GM12878 (cell line): ENCODE data around the gene PIGS. TPM values are rescaled to one million over a fixed set of nuclear protein-coding genes. Genes with fewer than 3 reads are reported as not detected.
A peak's percentile ranks its signal among the peaks of the same experiment; 100 is the strongest.

Source experiments
- ATAC-seq: fragments of 200-7000 bp; cut with Tn5 transposase; 3 replicates; pipeline ENCODE4 v1.9.1; 2020; ENCODE audit warnings: mild to moderate bottlenecking, moderate library complexity
- BruUV-seq: library from RNA; stranded (reverse); fragments of 400-500 nt; replicated peaks from 2 replicates; lab custom pipeline; 2021; lab: Mats Ljungman, UMichigan
- CTCF ChIA-PET: fragments of 300-600 bp; sonication (Branson Sonifier 250); formaldehyde crosslinking; extraction: SDS; loops from one replicate; lab custom pipeline; 2021; ENCODE audit warnings: inconsistent platforms; lab: Yijun Ruan, JAX
- POLR2A ChIA-PET: fragments of 350-600 bp; formaldehyde crosslinking; extraction: SDS; loops from one replicate; lab custom pipeline; 2021; ENCODE audit warnings: inconsistent platforms; lab: Charles Lee
- RAD21 ChIA-PET: fragments of 300-600 bp; sonication (Branson Sonifier 250); formaldehyde crosslinking; loops from one replicate; lab custom pipeline; 2023; ENCODE audit warnings: antibody characterized with exemption; ENCODE audit not compliant: unreplicated experiment; lab: Charles Lee
- SMC1A ChIA-PET: fragments of 300-600 bp; sonication (Branson Sonifier 250); formaldehyde crosslinking; loops from one replicate; lab custom pipeline; 2023; ENCODE audit not compliant: unreplicated experiment, uncharacterized antibody; lab: Charles Lee
- DNase-seq: peaks from one replicate; pipeline ENCODE4 v3.0.0-alpha.2; 2011; ENCODE audit warnings: low read depth, low spot score
- FAIRE-seq: peaks from 3 replicates; lab custom pipeline; 2011; peaks lifted over from hg19 to GRCh38; lab: Jason Lieb, UNC
- H2AFZ ChIP-seq: 2 replicates; pipeline ENCODE4 v1.6.0; 2011; ENCODE audit warnings: low read depth, low read length, control low read depth; ENCODE audit not compliant: control insufficient read depth
- H3K27ac ChIP-seq: 2 replicates; pipeline ENCODE4 v1.5.1; 2011; ENCODE audit warnings: control low read depth; ENCODE audit not compliant: control insufficient read depth, insufficient read depth
- H3K27me3 ChIP-seq, 2 experiments: replicated peaks in 1 of 2; 2 replicates each; pipeline versions ENCODE4 v1.6.0 to v1.6.1; 2011; ENCODE audit warnings: low read length in 1 of 2; ENCODE audit not compliant: control insufficient read depth in 2 of 2, insufficient read depth in 2 of 2
- H3K36me3 ChIP-seq, 2 experiments: 2 replicates each; pipeline ENCODE4 v1.5.1; 2011; ENCODE audit warnings: low read length in 1 of 2; ENCODE audit not compliant: control insufficient read depth in 2 of 2, insufficient read depth in 2 of 2
- H3K4me1 ChIP-seq: 2 replicates; pipeline ENCODE4 v1.6.1; 2011; ENCODE audit warnings: mild to moderate bottlenecking, low read length, moderate library complexity, mixed read lengths; ENCODE audit not compliant: control insufficient read depth, insufficient read depth
- H3K4me2 ChIP-seq: 2 replicates; pipeline ENCODE4 v1.6.0; 2011; ENCODE audit warnings: control low read depth; ENCODE audit not compliant: control insufficient read depth, insufficient read depth
- H3K4me3 ChIP-seq: fragments of 200-600 bp; sonication (generic); 2 replicates; pipeline ENCODE4 v1.5.1; 2016
- H3K79me2 ChIP-seq: 2 replicates; pipeline ENCODE4 v1.6.0; 2011; ENCODE audit warnings: low read length; ENCODE audit not compliant: control insufficient read depth, insufficient read depth
- H3K9ac ChIP-seq: 2 replicates; pipeline ENCODE4 v1.8.0; 2011; ENCODE audit warnings: low read length, control low read depth, mixed read lengths; ENCODE audit not compliant: control insufficient read depth, insufficient read depth
- H3K9me3 ChIP-seq: replicated peaks from 3 replicates; pipeline ENCODE4 v1.5.1; 2011; ENCODE audit warnings: mild to moderate bottlenecking, low read length; ENCODE audit not compliant: control insufficient read depth, insufficient read depth
- H4K20me1 ChIP-seq: 2 replicates; pipeline ENCODE4 v1.6.0; 2011; ENCODE audit not compliant: control insufficient read depth, insufficient read depth
- CBFB ChIP-seq: IDR thresholded peaks from 2 replicates; pipeline ENCODE4 v1.6.1; 2016; ENCODE audit warnings: antibody characterized with exemption, low read depth
- CHD2 ChIP-seq: IDR thresholded peaks from 2 replicates; pipeline ENCODE4 v1.6.1; 2011; ENCODE audit warnings: low read depth, low read length, improper control_type of control experiment, borderline replicate concordance
- EGR1 ChIP-seq, 2 experiments: IDR thresholded peaks; 1 replicate in 1 of 2; 2 replicates in 1 of 2; pipeline ENCODE4 v1.6.1; 2011 to 2012; ENCODE audit warnings: low read depth in 2 of 2, low read length in 2 of 2, borderline replicate concordance in 1 of 2, mild to moderate bottlenecking in 1 of 2, moderate library complexity in 1 of 2
- ETV6 ChIP-seq, 2 experiments: fragments of 450-650 bp in 1 of 2; IDR thresholded peaks in 1 of 2; conservative IDR thresholded peaks in 1 of 2; 2 replicates each; pipeline ENCODE4 v1.6.1; 2014; ENCODE audit warnings: antibody characterized with exemption in 1 of 2, borderline replicate concordance in 1 of 2, low read depth in 1 of 2, mild to moderate bottlenecking in 1 of 2, moderate library complexity in 1 of 2
- FOS ChIP-seq: IDR thresholded peaks from 3 replicates; pipeline ENCODE4 v1.6.1; 2011; ENCODE audit warnings: borderline replicate concordance; ENCODE audit not compliant: insufficient read length; ENCODE audit errors: extremely low read depth
- JUNB ChIP-seq: IDR thresholded peaks from 2 replicates; pipeline ENCODE4 v1.6.1; 2016; ENCODE audit warnings: antibody characterized with exemption, mild to moderate bottlenecking
- KAT2A ChIP-seq: conservative IDR thresholded peaks from 2 replicates; pipeline ENCODE4 v1.6.1; 2011; ENCODE audit warnings: low read depth, low read length; ENCODE audit not compliant: control insufficient read depth
- KDM1A ChIP-seq: fragments of 200-600 bp; sonication (generic); IDR thresholded peaks from 2 replicates; pipeline ENCODE4 v1.6.1; 2016; ENCODE audit warnings: borderline replicate concordance
- MXI1 ChIP-seq: fragments of 150-350 bp; IDR thresholded peaks from 2 replicates; pipeline ENCODE4 v1.6.1; 2011; ENCODE audit warnings: low read depth, mild to moderate bottlenecking, inconsistent platforms, low read length, improper control_type of control experiment
- MYB ChIP-seq: fragments of 150-350 bp; IDR thresholded peaks from 2 replicates; pipeline ENCODE4 v1.6.1; 2014; ENCODE audit warnings: mild to moderate bottlenecking, low read depth, low read length, borderline replicate concordance
- NR2C1 ChIP-seq: fragments of 450-650 bp; IDR thresholded peaks from 2 replicates; pipeline ENCODE4 v1.6.1; 2017; ENCODE audit warnings: antibody characterized with exemption, mild to moderate bottlenecking, moderate library complexity
- POLR2AphosphoS5 ChIP-seq: IDR thresholded peaks from 2 replicates; pipeline ENCODE4 v1.6.1; 2011; ENCODE audit warnings: mild to moderate bottlenecking, low read length, inconsistent platforms
- RAD21 ChIP-seq: IDR thresholded peaks from 2 replicates; pipeline ENCODE4 v1.6.1; 2011; ENCODE audit warnings: mild to moderate bottlenecking, low read depth, low read length, moderate library complexity; ENCODE audit not compliant: insufficient read depth
- RAD51 ChIP-seq: fragments of 450-650 bp; IDR thresholded peaks from 2 replicates; pipeline ENCODE4 v1.6.1; 2016; ENCODE audit warnings: moderate library complexity, mild to moderate bottlenecking, inconsistent platforms
- TARDBP ChIP-seq: IDR thresholded peaks from 2 replicates; pipeline ENCODE4 v1.6.1; 2016; ENCODE audit warnings: borderline replicate concordance
- WGBS: methylation state at CpG from one replicate; pipeline ENCODE4 v1.1.6; 2016; ENCODE audit warnings: low lambda C conversion rate; ENCODE audit not compliant: insufficient replicate concordance, insufficient coverage; ENCODE audit errors: missing lambda C conversion rate; 5-methylcytosine and 5-hydroxymethylcytosine counted together
- in situ Hi-C: fragments of 300-500 bp; cut with MboI; formaldehyde crosslinking; loops from 9 replicates; pipeline ENCODE4 v1.14.3; 2018; ENCODE audit warnings: mixed read lengths
- intact Hi-C: fragments of 100-400 bp; cut with micrococcal nuclease; formaldehyde crosslinking; loops from one replicate; pipeline ENCODE4 v1.14.2; 2022; ENCODE audit not compliant: unreplicated experiment
- polyA plus RNA-seq, 11 experiments: library from polyadenylated mRNA; depleted of rRNA in 4 of 11; unstranded in 6 of 11; stranded (reverse) in 5 of 11; fragments of >200 nt; fragmentation: Nextera tagmentation in 4 of 11; fragmentation: Illumina TruSeq in 1 of 11; extraction: Ambion mirVana in 4 of 11; extraction: Trizol in 1 of 11; gene quantifications; 1 replicate in 1 of 11; 2 replicates in 10 of 11; pipeline versions ENCODE4 v1.2.1 to v1.2.3, GENCODE V29; 2011 to 2016; ENCODE audit warnings: inconsistent platforms in 2 of 11, missing spikeins in 2 of 11, low read depth in 1 of 11
- total RNA-seq, 4 experiments: library from RNA; depleted of rRNA in 3 of 4; stranded (reverse); fragments of >200 nt in 3 of 4; fragmentation: Illumina TruSeq in 1 of 4; extraction: Trizol in 1 of 4; gene quantifications; 2 replicates each; pipeline versions ENCODE4 v1.2.1 to v1.2.3, GENCODE V29; 2013 to 2021
- TF ChIP-seq, protein P1 (sequence below): IDR thresholded peaks from 2 replicates; pipeline ENCODE4 v1.6.1; 2012; ENCODE audit warnings: low read depth, low read length, improper control_type of control experiment
- TF ChIP-seq, protein P2 (sequence below): fragments of 150-350 bp; IDR thresholded peaks from 2 replicates; pipeline ENCODE4 v1.6.1; 2016; ENCODE audit warnings: low read depth, low read length
- TF ChIP-seq, protein P3 (sequence below): fragments of 450-650 bp; IDR thresholded peaks from 2 replicates; pipeline ENCODE4 v1.6.1; 2016; ENCODE audit warnings: mild to moderate bottlenecking

PIGS gene
- total and polyA plus RNA-seq, 10 of the 15 experiments (the other 5 are each of a cell fraction or from before 2014, with no cell fraction given), result 27.5 to 73.7 (median 50.7) TPM

DNA sequence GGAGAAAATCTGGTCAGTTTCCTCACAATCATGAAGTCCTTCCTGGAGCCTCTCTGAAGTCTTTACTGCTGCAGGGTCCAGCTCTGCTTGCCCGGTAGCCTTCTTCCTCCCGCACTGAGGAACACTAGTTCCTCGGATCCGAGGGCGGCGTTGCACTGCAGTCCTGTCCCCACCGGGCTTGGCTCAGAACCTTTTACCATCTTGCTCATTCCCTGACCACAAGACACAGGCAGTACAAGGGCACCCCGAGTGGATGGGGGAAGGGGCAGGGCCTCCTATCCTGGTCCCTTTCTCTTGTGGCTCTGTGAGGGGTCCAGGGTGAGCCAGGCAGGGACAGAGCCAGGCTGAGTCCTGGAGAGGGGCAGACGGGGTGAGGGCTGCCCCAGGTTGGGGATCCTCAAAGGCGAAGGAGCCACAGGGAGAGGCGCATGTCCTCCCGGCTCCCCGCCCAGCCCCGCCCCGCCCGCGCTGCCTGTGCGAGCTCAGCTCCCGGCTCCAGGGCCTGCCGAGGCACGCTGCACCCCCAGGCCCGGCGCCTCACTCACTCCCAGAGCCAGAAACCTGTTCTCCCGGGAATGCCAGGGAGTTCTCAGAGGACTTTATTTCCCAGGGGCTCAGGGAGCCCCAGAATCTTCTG lies 63.6 kb downstream of the PIGS start:
- intact Hi-C loops (no loop called here), in situ Hi-C loops (no loop called here)
- no peak overlapping the region for H3K27ac ChIP-seq
- no peaks in the 10 kb centered on the region for H3K36me3 ChIP-seq
- H3K4me2 ChIP-seq, result 0 out of 2 replicates have a peak overlapping the region, but pooled peaks have one; percentile 14
- FAIRE-seq (no peak), ATAC-seq (no peak), DNase-seq (no peak)
- H2AFZ ChIP-seq, result no peak overlapping the region
- no TSS peak for BruUV-seq
- H3K9me3 ChIP-seq, result no peaks in the 10 kb centered on the region
- H4K20me1 ChIP-seq, result no peaks in the 10 kb centered on the region
- H3K9ac ChIP-seq, result no peak overlapping the region
- peaks cover 18% of the 10 kb centered on the region for H3K4me1 ChIP-seq
- ChIA-PET SMC1A (interaction anchor here (0.8 to 2.0 kb wide), 2 partner anchors 12 to 33 kb away, joined by 5 read pairs; no protein-coding TSS in a partner anchor), RAD21 (no interaction called here), CTCF (interaction anchor here (0.6 to 1.2 kb wide), 2 partner anchors 12 to 33 kb away, joined by 3 read pairs; no protein-coding TSS in a partner anchor), POLR2A (no interaction called here)
- WGBS, result 55% methylated on average over 14 of the region's 24 CpGs
- H3K79me2 ChIP-seq, result no peaks in the 10 kb centered on the region
- no peaks in the 10 kb centered on the region for H3K27me3 ChIP-seq
- H3K4me3 ChIP-seq, result no peak overlapping the region
- TF ChIP-seq EGR1 (IDR thresholded peaks at IDR 0.05; ENCODE audit: borderline replicate concordance in 1 of 2, low read depth in 2 of 2, low read length in 2 of 2) (no peak), ETV6 (conservative IDR thresholded peaks at IDR 0.05 in 1 of 2, IDR thresholded peaks at IDR 0.05 in 1 of 2; ENCODE audit: borderline replicate concordance in 1 of 2, low read depth in 1 of 2) (no peak), NR2C1 (no peak), FOS (no peak), KDM1A (no peak), JUNB (no peak), KAT2A (no peak), POLR2AphosphoS5 (no peak), TARDBP (no peak), RAD21 (no peak), MYB (no peak), RAD51 (no peak), CHD2 (no peak), CBFB (no peak), MXI1 (no peak)
- TF ChIP-seq, protein P1, sequence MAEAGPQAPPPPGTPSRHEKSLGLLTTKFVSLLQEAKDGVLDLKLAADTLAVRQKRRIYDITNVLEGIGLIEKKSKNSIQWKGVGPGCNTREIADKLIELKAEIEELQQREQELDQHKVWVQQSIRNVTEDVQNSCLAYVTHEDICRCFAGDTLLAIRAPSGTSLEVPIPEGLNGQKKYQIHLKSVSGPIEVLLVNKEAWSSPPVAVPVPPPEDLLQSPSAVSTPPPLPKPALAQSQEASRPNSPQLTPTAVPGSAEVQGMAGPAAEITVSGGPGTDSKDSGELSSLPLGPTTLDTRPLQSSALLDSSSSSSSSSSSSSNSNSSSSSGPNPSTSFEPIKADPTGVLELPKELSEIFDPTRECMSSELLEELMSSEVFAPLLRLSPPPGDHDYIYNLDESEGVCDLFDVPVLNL, result no peak
- TF ChIP-seq, protein P2, sequence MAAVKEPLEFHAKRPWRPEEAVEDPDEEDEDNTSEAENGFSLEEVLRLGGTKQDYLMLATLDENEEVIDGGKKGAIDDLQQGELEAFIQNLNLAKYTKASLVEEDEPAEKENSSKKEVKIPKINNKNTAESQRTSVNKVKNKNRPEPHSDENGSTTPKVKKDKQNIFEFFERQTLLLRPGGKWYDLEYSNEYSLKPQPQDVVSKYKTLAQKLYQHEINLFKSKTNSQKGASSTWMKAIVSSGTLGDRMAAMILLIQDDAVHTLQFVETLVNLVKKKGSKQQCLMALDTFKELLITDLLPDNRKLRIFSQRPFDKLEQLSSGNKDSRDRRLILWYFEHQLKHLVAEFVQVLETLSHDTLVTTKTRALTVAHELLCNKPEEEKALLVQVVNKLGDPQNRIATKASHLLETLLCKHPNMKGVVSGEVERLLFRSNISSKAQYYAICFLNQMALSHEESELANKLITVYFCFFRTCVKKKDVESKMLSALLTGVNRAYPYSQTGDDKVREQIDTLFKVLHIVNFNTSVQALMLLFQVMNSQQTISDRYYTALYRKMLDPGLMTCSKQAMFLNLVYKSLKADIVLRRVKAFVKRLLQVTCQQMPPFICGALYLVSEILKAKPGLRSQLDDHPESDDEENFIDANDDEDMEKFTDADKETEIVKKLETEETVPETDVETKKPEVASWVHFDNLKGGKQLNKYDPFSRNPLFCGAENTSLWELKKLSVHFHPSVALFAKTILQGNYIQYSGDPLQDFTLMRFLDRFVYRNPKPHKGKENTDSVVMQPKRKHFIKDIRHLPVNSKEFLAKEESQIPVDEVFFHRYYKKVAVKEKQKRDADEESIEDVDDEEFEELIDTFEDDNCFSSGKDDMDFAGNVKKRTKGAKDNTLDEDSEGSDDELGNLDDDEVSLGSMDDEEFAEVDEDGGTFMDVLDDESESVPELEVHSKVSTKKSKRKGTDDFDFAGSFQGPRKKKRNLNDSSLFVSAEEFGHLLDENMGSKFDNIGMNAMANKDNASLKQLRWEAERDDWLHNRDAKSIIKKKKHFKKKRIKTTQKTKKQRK, result no peak
- TF ChIP-seq, protein P3, sequence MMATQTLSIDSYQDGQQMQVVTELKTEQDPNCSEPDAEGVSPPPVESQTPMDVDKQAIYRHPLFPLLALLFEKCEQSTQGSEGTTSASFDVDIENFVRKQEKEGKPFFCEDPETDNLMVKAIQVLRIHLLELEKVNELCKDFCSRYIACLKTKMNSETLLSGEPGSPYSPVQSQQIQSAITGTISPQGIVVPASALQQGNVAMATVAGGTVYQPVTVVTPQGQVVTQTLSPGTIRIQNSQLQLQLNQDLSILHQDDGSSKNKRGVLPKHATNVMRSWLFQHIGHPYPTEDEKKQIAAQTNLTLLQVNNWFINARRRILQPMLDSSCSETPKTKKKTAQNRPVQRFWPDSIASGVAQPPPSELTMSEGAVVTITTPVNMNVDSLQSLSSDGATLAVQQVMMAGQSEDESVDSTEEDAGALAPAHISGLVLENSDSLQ, result no peak
